SK-N-SH treated with all-trans-retinoic acid at 6 μM for 48 hours (cell line): ENCODE data around the gene TMEM167B.

Experiments used
- ARNTL ChIP-seq: fragments of 450-650 bp; formaldehyde crosslinking; IDR thresholded peaks from 2 replicates; pipeline ENCODE4 v1.5.0; 2020; ENCODE audit warnings: low read depth, mild to moderate bottlenecking, moderate library complexity, borderline replicate concordance
- CREB5 ChIP-seq: fragments of 250-450 bp; sonication (Bioruptor Pico); IDR thresholded peaks from 2 replicates; pipeline ENCODE4 v1.5.1; 2020; ENCODE audit warnings: low read depth, mild to moderate bottlenecking, moderate library complexity
- POU6F1 ChIP-seq: fragments of 250-450 bp; sonication (Bioruptor Pico); IDR thresholded peaks from 2 replicates; pipeline ENCODE4 v1.8.0; 2021; ENCODE audit warnings: low read depth, mild to moderate bottlenecking, moderate library complexity, borderline replicate concordance
- RARB ChIP-seq: fragments of 250-450 bp; sonication (Bioruptor Pico); IDR thresholded peaks from 2 replicates; pipeline ENCODE4 v1.8.0; 2021; ENCODE audit warnings: mild to moderate bottlenecking, moderate library complexity

GRCh38 chr1:109134423-109134822 lies 43.9 kb downstream of the TMEM167B start:
- TF ChIP-seq POU6F1 (CRISPR knock-in tag) (no peak), ARNTL (no peak), RARB (CRISPR knock-in tag) (no peak), CREB5 (CRISPR knock-in tag) (no peak)
